D721Med (cell line): Measurements from ENCODE around the gene IL1RAPL1.

Source experiments
- DNase-seq: peaks from one replicate; pipeline ENCODE4 v3.0.0; 2011; ENCODE audit warnings: low spot score; ENCODE audit not compliant: insufficient read length
- FAIRE-seq: peaks from 2 replicates; lab custom pipeline; 2011; peaks lifted over from hg19 to GRCh38; lab: Jason Lieb, UNC
- CTCF ChIP-seq: IDR thresholded peaks from 2 replicates; pipeline ENCODE4 v1.5.1; 2012; ENCODE audit warnings: mild to moderate bottlenecking, control low read depth; ENCODE audit not compliant: insufficient read depth; ENCODE audit errors: missing control alignments

IL1RAPL1 gene

DNA sequence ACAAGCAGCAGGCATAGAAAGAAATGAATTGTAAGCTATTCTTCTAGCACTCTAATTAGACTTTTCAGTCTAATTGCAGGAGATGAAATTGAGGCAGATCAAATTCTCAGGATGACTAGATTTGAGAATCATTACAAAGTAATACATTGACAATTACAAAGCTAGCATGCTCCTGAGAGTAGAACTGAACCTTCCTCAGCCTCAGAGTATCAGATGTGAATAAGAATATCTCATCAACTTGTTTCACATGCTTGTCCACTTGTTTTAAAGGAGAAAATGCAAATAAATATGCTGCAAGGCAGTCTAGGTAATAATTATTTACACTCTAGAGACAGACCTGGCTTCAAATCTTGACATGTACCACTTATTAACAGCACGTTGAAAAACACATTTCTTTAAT, 1137.1 kb downstream of the IL1RAPL1 start:
- no peak for FAIRE-seq
- no peak for DNase-seq
- no peak for TF ChIP-seq CTCF

DNA sequence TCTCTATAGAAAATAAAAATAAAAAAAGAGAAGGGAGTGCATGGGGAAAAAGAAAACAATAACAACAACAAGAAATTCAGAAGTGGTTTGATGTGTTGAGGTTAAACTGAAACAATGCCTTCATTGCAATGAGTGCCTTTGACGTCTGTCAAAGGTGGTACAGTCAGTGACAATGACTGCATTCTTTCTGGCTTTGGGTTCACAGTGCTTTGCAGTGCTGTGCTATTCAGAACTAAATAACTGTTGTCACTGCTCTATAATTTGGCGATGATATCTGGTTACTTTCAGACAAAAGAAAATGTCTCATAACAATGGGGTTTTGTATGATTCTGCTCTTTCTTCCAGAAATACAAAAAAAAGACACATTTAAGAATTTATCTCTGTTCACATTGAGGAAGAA, 1139.6 kb downstream of the IL1RAPL1 start:
- no peak for FAIRE-seq
- no peak for TF ChIP-seq CTCF
- no peak for DNase-seq

GRCh38 chrX:29728639-29729038, 1141.4 kb downstream of the IL1RAPL1 start:
- DNase-seq (no peak), FAIRE-seq (no peak)
- no peak for TF ChIP-seq CTCF

DNA sequence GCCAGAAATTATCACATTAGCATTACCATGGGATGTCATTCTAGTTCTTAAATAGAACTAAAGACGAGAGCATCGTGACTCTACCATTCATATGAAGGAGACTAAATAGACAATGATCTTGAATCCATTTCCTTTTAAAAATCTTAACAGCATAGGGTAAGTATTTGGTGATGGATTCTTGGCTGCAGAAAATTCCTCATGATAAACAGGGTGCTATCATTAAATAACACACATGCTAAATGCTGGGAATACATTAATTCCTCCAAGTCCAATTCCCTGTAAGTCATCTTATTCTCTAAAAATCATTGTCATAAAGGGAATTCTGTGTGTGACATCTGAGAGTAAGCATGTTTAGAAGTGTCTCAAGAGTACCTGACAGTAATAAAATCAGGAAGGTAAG, 1157.7 kb downstream of the IL1RAPL1 start:
- DNase-seq (no peak), FAIRE-seq (no peak)
- no peak for TF ChIP-seq CTCF

DNA sequence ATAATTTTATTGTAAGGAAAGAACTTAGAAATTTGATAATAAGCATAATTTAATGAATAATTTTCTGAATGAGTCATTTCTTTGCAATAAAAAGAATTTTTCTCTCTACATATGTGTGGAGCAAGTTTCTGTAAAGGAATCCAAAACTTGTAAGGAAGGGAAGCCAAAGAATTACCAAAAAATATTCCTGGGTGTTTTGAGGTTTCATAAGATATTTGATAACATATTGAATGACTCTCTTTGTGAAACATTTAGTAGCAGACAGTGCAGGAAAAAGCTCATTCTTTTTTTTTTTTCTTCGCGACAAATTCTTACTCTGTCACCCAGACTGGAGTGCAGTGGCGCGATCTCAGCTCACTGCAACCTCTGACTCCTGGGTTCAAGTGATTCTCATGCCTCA, 1159.1 kb downstream of the IL1RAPL1 start:
- FAIRE-seq (no peak), DNase-seq (no peak)
- TF ChIP-seq CTCF, result no peak

GRCh38 chrX:29762006-29762405, 1174.8 kb downstream of the IL1RAPL1 start:
- DNase-seq, result no peak
- no peak for TF ChIP-seq CTCF
- FAIRE-seq, result no peak

DNA sequence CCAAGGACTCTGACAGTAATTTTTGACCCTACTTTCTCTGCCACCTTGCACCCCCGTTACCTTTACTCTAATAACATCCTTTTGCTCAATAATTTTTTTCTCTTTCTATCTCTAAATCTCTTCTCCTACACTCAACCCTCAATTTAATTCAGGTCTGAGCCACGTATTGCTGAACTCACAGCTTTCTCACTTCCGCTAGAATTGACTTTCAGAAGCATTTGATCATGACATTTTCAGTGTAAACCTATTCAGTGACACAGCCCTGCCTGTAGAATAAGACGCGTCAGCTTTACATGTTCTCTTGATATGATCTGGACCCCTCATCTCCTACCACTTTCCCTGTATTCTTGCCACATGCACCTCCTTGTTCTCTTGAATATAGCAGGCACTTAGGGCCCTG, 1188.6 kb downstream of the IL1RAPL1 start:
- no peak for DNase-seq
- no peak for FAIRE-seq
- TF ChIP-seq CTCF, result no peak
